Tongue (tissue), 2 donors: Measurements from ENCODE around the gene HPGD. TPM values are rescaled to one million over a fixed set of nuclear protein-coding genes. Genes with fewer than 3 reads are reported as not detected.
A peak's percentile ranks its signal among the peaks of the same experiment; 100 is the strongest.
"Not testable (repeated sequence)": the region's sequence is repeated elsewhere in the genome, so short reads cannot be mapped to it uniquely, and the experiment has no call there.

Experiments
- DNase-seq: peaks from one replicate; pipeline ENCODE4 v3.0.0-alpha.2; 2015
- total RNA-seq: library from RNA; depleted of rRNA; stranded (reverse); fragments of >200 nt; gene quantifications from one replicate; pipeline ENCODE4 v1.2.3, GENCODE V29; 2014

The HPGD gene
- total RNA-seq, 1 donor from 2014 or later, result 16.7 TPM

DNA sequence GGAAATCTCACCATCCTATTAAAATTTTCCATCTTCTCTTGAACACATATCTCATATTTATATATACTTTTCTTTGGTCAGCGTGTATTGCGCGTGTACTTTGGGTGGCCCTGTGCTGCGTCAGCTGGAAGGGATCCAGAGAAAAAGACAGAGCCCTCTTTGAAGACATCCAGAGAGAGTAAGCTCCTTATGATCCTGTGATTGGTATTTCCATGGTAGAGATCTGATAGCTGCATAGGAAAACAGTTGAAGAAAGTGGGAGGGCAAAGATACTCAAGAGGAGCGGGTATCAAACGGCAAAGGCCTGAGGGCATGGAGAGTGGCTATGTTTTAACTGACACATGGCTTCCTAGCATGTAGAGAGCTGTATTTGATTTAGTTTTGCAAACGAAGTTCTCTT, 4.4 kb upstream of the HPGD start:
- DNase-seq, result no peak

DNA sequence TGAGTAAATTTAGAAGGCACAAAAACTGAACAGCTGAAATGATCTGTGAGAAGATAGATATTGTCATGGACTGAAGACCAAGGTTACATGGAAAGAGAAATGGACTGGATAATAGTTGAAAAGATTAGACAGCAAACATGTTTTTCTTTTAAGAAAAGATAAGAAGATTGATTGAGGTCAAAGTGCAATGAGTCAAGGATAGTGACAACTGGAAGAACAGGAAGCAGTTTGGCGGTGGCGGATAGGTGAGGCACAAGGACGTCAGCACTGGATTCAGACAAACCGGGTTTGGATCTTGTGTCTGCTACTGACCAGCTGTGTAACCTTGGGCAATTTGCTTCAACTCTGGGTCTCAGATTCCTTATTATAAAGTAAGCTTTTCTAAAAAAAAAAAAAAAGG, 2.0 kb upstream of the HPGD start:
- DNase-seq, result no peak

DNA sequence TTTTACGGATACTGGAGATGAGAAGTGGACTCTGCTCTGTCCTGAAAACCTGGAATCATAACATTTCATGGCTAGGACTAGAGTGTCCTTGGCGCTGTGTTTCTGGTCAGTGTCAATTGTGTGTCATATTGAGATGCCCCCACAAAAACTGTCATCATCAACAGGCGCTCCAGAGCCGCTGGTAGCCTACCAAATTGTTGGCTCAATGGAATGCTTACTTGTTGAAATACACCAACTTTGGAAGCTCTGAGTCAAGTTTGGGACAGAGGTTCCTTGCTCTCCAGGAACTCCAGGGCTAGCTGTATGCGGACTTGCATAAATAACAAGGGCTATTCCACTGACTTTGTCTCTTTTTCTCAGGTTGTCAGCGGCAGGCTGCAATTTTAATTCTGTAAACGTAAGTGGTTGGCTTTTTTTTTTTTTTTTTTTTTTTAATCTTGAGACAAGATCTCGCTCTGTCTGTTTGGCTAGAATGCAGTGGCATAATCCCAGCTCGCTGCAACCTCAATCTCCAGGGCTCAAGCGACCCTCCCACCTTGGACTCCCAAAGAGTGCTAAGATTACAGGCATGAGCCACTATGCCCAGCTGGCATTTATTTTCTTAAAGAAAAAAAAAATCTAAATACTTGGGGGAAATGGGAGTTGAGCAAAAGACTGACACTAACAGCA, 871 bp upstream of the HPGD start:
- DNase-seq, result peak; percentile 11

DNA sequence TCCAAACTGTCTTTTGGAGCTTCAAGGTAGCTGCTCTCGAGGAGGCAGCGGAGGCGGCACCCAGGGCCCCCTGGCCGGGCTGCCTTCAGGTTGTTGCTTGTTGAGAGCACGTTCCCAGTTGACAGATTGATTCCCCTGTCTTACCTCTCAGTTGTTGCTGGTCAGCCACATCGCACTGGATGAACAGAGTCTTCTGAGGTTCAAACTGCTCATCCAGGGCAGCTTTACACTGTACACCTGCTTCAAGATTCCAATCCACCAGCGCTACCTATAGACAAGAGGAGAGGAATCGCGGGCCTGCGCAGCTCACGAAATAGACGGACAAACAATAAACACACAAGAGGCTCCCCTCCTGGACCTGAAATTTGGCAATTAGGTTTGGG, 497 bp downstream of the HPGD start:
- peak; percentile 43 for DNase-seq

DNA sequence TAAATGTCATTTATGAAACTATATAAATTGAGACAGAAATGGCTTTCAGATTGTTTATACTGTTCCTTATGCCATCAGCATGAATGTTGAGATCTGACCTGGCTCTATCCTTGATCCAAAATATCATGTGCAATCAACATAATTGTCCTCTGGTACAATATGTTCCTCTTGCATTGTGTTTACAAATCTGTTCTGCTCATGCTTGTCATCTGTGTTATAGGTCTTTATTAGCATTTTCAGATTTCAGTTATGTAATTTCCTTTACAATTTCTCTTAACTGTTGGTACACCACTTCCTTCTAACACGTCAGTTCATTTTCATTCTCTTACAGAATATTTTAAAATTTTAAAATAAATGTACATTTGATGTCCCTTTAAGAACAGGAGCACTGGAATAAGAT, 1.6 kb downstream of the HPGD start:
- no peak for DNase-seq

DNA sequence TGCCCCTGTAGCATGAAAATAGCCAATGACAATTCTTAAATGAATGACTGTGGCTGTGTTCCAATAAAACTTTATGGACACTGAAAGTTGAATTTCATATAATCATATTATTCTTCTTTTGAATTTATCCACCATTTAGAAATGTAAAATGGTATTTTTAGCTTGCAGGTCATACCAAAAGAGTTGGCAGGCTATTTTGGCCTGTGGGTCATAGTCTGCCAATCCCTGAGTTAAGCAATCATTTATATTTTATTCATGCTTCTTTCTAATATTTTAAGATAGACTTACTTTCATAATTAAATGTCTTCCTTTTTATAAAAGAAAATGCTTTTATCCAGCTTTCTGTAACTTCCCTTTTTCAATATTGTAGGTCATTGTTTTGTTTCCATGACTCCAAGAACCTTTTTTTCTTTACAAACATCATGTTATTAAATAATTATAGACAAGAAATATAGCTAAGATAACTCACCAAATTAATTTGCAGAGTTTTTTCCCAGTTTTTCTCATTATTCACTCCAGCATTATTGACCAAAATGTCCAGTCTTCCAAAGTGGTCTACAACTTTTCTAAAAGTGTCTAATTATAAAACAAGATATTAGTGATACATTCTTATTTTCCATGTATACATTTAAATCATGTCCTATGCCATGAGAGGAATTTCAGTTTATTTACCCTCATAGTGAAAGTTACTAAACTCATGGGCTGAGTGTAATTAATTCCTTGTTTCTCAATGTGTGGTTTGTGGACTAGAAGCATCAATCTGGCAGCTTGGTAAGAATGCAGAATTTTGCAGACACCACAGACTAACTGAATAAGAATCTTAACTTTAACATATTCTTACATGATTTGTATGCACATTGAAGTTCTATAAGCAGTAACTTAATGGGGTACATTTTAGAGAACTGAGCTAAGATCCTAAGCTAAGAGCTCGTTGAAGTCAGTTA, 4.5 kb downstream of the HPGD start:
- DNase-seq, result no peak

DNA sequence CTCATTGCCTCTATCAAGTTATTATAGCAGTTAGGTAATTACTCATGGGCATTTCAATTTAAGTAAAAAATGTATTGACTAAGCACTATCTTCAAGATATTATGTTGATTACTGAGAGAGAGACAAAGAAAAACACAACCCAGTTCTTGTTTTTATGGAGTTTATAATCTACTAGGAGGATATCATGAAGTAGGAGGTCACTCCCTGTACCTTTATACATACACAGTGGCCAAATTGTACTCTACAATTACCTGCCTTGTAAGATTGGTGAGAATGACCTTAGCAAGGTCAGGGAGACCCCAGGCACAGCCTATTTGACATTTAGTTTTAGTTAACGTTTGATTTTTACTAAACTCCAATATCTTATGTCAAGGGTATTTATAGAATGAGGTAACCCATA, 5.5 kb downstream of the HPGD start:
- DNase-seq, result no peak

DNA sequence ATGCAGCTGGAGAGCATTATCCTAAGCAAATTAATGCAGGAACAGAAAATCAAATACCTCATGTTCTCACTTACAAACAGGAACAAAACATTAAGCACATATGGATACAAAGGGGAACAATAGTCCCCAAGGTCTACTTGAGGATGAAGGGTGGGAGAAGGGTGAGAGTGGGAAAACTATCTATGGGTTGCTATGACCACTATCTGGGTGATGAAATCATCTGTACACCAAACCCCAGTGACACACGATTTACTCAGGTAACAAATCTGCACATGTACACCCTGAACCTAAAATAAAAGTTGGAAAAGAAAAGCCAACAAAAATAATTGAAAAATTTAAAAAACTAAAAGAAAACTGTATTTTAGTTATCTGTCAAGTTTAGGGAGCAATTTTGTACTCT, 5.9 kb downstream of the HPGD start:
- DNase-seq, result no peak

DNA sequence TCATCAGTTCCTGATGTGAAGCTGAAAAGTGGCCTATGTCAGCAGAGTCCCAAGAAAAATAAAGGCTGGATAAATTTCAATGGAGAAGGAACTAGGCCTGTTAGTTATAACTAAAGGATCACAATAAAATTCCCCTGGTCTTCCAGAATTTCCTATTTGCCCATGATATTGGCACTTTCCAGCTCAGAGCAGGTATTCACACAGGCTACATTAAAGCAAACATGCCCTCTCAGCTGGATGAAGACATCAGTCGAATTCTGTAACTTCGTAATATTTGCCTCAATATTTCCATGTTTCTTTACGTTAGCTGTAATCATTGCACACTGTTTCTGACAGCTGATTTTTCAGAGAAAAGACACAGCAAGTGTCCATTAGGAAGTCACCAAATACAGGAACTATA, 9.5 kb downstream of the HPGD start:
- DNase-seq, result no peak

DNA sequence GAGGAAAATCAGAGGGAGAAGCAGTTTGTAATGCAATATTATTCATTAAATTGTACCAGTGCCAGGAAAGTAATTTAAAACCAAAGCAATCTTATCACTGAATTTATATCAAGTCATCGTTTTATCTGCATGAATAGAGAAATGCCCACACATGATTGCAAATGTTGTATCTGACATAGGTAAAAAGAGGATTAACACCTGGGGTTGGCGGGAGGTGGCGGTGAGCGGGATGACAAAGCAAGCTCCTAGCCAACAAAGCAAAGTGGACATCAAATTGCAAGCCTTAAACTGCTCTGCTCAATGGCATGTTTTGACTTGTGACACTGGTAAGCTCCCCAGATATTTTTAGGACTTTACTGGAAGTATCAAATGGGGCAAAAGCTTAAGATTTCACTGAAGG, 16.4 kb downstream of the HPGD start:
- no peak for DNase-seq

DNA sequence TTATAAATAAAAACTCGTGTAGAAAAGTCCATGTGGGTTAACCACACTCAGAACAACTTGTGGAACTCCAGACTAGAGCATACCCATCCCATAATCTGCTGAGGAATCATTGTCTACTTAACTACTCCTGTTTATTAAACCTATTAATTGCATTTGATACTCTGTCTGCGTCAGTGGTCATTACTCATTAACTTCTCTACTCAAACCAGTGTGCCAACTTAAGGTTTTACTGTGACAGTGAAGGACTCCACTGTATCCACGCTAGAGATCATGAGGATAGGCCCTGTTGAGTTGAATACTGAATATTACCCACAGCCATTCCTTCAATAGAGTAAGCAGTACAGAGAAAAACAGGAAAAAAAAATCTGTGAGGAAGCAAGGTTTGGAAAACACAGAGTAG, 17.3 kb downstream of the HPGD start:
- no peak for DNase-seq

DNA sequence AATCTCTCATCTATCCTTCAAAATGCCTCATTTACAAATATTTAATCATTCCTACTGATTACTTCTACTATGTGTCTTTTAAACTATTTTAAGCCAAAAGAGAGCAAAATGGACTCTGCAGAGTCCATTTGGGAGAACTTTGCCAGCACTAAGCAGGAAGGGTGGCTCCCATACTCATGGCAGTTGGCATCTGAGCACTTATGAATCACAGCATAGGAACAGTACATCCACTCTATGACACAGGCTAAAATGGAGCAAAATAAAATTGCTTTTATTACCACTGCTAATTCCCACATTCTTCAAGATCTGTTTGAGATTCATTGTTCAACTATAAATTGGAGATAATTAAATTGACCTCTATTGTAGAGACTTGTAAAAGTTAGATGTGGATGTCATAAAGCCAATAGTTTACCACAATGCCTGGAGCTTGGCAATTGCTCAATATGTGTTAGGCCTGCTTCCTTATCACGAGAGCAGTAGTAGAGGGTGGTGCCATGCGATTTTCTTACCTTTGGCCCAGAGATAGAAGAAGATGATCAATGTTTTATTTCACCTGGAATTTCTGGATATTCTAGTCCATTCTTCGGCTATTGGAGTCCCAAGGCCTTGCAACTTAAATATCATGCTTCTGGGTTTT, 19.1 kb downstream of the HPGD start:
- no peak for DNase-seq

DNA sequence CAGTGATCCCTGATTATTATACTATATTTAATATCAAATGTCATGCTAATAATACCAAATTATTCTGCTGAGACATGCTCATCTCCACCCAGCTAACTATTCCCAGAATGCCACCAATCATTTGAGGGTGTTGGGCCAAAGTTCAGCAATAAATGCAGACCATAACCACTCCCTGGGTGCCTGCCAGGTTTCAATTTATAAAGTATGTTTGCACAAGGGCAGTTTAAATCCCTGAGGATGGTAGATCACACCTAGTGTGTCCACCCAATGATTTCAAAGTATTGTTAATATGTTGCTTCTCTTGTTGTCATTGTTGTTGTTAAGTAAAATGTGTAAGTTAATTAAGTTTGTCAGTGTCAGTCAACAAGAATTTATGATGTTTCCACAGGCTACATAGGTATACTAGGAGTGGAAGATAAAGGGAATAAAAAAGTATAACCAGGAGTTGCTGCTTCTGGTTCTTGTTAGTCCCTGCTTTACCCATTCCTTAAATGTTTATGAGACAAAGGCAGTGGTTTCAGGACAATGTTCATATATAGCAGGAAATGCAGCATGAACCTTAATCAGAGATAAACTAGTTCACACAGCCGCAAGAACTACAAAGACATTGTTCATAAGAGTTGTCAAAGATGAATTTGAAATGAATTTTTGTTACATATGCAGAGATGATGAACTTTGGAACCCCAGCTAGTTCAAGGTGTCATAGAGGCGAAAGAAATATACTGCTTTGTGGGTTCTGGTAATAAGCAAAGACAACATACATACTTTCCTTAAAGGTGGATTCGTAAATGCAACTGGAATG, 25.5 kb downstream of the HPGD start:
- no peak for DNase-seq

DNA sequence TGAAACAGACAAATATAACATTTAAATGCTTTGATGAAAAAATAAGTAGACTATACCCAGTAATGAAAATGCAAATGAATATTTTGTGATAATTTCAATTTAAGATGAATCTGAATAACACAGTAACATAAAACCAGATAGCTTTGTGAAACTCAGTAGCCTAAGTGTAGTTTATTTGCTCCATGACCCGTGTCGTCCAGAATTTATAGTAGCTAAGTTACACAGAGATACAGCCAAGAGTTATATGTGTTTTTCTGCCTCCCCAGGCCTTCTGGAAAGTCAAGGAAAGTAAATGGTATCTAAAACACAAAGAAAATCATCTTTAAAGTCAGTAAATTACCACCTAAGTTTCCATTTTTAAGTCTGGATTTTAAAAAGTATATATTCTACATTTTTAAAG, 26.7 kb downstream of the HPGD start:
- DNase-seq, result no peak

DNA sequence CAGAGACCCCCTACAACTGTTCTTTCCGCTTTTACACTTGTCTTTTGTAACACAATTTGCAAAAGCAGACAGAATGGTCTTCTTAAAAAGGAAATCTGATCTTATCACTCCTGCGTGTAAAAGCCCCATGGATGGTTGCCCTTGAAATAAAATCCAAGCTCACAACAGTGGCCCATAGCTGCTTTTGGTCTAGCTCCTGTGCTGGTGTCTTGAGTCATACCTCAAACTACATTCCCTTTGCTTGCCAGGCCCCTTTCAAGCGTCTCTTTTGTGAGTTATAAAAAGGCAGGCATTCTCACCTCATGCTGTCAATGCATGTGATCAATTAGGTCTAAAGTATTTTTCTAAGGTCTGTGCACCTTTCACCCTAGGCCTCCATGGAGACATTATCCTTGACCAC, 27.6 kb downstream of the HPGD start:
- DNase-seq, result no peak

DNA sequence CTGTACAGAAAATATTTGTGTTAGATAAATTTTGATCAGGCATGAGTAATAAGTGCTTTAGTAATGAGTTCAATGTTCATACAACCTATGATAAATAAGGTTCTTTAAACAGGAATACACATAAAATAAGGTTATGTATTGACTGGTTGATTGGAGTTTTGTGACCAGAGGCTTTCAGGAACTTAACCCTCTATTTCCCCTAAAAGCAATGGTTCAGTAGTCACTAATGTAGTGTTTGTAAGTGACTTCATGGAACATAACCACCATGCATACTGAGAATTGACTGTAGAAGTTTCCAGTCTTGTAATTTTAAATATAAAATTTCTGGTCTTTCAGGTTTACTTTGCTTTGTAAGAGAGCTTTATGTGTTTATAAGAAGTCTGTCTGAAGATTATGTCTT, 28.1 kb downstream of the HPGD start:
- no peak for DNase-seq

DNA sequence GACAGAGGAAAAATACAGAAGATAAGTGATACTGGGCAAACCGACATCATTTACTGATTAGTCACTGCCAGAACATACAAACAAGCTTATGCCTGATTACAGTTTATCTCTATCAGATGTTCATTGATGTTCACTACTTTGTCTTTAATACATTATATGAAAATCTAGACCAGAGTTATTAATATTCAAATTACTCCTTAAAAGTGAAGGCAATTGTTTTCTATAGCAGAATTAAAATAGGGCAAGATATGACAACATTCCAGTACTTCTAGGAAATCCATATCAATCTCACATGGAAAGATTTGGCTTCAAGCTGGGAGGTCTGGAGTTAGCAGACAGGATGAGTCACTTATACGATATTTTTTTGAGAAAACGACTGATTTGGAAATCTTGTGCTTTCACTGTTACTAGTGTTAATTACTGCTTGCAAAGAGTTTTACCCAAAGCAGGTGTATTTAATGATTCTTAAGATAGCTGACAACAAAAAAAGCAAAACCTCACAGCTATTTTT, 31.8 kb downstream of the HPGD start:
- DNase-seq, result no peak

DNA sequence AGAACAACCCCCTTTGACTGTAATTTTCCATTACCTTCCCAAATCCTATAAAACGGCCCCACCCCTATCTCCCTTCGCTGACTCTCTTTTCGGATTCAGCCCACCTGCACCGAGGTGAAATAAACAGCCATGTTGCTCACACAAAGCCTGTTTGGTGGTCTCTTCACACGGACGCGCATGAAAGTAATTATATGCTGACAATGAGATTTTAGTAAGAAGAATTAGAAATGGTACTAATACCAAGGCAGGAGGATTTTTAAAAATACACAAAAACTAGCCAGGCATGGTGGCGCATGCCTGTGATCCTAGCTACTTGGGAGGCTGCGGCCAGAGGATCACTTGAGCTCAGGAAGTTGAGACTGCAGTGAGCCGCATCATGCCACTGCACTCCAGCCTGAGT, 33.9 kb downstream of the HPGD start:
- not testable (repeated sequence) for DNase-seq

DNA sequence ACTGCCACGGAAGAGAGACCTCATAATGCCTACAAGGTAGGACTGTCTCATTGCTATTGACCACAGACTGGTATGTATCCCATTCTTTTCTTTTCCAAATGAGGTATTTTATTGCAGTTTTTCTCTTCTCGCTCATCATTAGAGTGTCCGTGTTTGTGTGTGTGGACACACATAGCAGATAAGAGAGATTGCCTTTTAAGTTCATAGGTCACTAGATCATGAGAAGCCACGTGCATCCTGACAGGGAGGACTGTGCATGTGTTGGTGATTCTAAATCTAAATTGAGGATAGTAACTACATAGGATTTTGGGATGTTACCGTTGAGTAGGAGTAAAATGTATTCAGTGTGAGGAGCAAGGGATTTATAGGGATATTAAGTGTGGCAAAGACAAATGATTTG, 37.3 kb downstream of the HPGD start:
- DNase-seq, result no peak

DNA sequence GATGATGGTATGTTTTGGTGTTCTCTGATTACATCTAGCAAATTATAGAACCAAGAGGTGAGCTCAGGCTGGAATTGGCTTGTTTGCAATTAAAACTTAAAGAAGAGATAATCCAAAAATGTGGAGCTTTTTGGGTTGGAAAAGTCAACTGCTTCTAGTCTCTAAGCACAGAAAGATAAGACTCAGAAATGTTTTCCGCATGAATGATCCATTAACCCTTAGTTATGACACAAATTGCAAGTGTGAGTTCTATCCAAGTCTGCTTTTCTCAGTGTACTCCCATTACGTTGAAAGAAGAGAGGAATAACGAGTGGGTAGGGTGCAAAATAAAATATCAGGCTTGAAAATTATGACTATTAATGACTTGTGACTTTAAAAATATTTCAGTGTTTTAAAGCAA, 38.5 kb downstream of the HPGD start:
- DNase-seq, result no peak

DNA sequence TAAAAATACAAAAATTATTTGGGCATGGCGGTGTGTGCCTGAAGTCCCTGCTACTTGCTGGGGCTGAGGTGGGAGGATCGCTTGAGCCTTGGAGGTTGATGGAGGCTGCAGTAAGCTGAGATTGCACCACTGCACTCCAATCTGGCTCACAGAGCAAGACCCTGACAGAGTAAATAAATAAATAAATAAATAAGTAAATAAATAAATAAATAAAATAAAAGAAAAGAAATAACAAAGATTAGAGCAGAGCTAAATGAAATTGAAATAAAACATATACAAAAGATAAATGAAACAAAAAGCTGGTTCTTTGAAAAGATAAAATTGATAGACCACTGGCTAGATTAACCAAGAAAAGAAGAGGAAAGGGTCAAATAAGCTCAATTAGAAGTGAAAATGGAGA, 43.1 kb downstream of the HPGD start:
- no peak for DNase-seq

DNA sequence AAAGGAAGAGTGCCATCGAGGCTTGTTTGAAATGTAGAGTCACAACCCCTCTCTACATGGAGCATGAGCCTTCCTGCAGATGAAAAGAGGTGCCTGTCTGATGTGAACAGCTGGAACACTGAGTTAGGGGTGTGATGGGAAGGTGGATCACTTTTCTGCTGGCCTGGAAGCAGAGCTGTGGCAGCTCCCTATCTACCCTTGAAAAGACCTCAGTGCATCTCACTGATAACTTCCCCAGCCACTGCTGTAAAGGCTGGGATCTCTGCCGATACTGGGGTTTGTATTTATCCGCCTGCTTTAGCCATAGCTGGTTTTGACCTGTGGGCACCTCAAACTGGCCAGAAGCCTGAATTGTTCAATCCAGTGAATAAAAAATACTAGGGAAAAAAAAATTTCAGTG, 46.8 kb downstream of the HPGD start:
- DNase-seq, result no peak
